Trophoblast cell (in vitro differentiated cells and primary cell): ENCODE results near the gene ICAM4.
A peak's percentile ranks its signal among the peaks of the same experiment; 100 is the strongest.

Source experiments
- DNase-seq, 2 donors: peaks; one replicate each; pipeline ENCODE4 v3.0.0-alpha.2; 2016
- H2AFZ ChIP-seq: 2 replicates; pipeline ENCODE4 v1.6.1; 2013; ENCODE audit warnings: low read length, moderate library complexity, mild to moderate bottlenecking; ENCODE audit not compliant: insufficient read depth, poor library complexity
- H2AK5ac ChIP-seq: 2 replicates; pipeline ENCODE4 v1.6.1; 2013; ENCODE audit warnings: mild to moderate bottlenecking, low read length
- H2BK120ac ChIP-seq: 2 replicates; pipeline ENCODE4 v1.6.1; 2013; ENCODE audit warnings: low read length, mild to moderate bottlenecking, moderate library complexity; ENCODE audit not compliant: insufficient read depth, poor library complexity
- H2BK12ac ChIP-seq: 2 replicates; pipeline ENCODE4 v1.6.1; 2013; ENCODE audit warnings: mild to moderate bottlenecking, low read length, moderate library complexity
- H2BK5ac ChIP-seq: 2 replicates; pipeline ENCODE4 v1.6.1; 2013; ENCODE audit warnings: low read length, low read depth, moderate library complexity, mild to moderate bottlenecking; ENCODE audit not compliant: poor library complexity
- H3K14ac ChIP-seq: 2 replicates; pipeline ENCODE4 v1.6.1; 2013; ENCODE audit warnings: mild to moderate bottlenecking, low read length
- H3K18ac ChIP-seq: 2 replicates; pipeline ENCODE4 v1.6.1; 2013; ENCODE audit warnings: mild to moderate bottlenecking, low read length
- H3K23ac ChIP-seq: 2 replicates; pipeline ENCODE4 v1.6.1; 2013; ENCODE audit warnings: low read length
- H3K27ac ChIP-seq: 2 replicates; pipeline ENCODE4 v1.5.1; 2013; ENCODE audit warnings: low read depth, mild to moderate bottlenecking, inconsistent platforms, low read length, moderate library complexity
- H3K27me3 ChIP-seq: 2 replicates; pipeline ENCODE4 v1.6.1; 2013; ENCODE audit warnings: inconsistent platforms, mild to moderate bottlenecking, low read length, moderate library complexity; ENCODE audit not compliant: insufficient read depth
- H3K36me3 ChIP-seq, 2 experiments: 1 replicate in 1 of 2; 2 replicates in 1 of 2; pipeline ENCODE4 v1.6.1; 2013; ENCODE audit warnings: low read length in 2 of 2, mild to moderate bottlenecking in 2 of 2, moderate library complexity in 1 of 2; ENCODE audit not compliant: insufficient read depth in 2 of 2, control insufficient read depth in 1 of 2
- H3K4ac ChIP-seq: 2 replicates; pipeline ENCODE4 v1.6.1; 2013; ENCODE audit warnings: low read depth, mild to moderate bottlenecking, low read length, moderate library complexity
- H3K4me1 ChIP-seq, 2 experiments: 1 replicate in 1 of 2; 2 replicates in 1 of 2; pipeline ENCODE4 v1.6.1; 2013; ENCODE audit warnings: low read length in 2 of 2, mild to moderate bottlenecking in 2 of 2, moderate library complexity in 1 of 2; ENCODE audit not compliant: insufficient read depth in 2 of 2, control insufficient read depth in 1 of 2
- H3K4me2 ChIP-seq: 2 replicates; pipeline ENCODE4 v1.6.1; 2013; ENCODE audit warnings: inconsistent platforms, mild to moderate bottlenecking, low read length, moderate library complexity
- H3K4me3 ChIP-seq: 2 replicates; pipeline ENCODE4 v1.5.1; 2013; ENCODE audit warnings: mild to moderate bottlenecking, low read depth, low read length, inconsistent platforms
- H3K79me1 ChIP-seq: one replicate; pipeline ENCODE4 v1.6.1; 2013; ENCODE audit warnings: low read length
- H3K79me2 ChIP-seq: 2 replicates; pipeline ENCODE4 v1.6.1; 2013; ENCODE audit warnings: low read length, mild to moderate bottlenecking; ENCODE audit not compliant: control insufficient read depth, insufficient read depth, poor library complexity
- H3K9ac ChIP-seq: 2 replicates; pipeline ENCODE4 v1.6.1; 2013; ENCODE audit warnings: mild to moderate bottlenecking, low read length
- H3K9me3 ChIP-seq: 2 replicates; pipeline ENCODE4 v1.6.1; 2013; ENCODE audit warnings: low read depth, mild to moderate bottlenecking, control low read depth, inconsistent platforms, low read length; ENCODE audit not compliant: insufficient read depth
- H4K12ac ChIP-seq: 2 replicates; pipeline ENCODE4 v1.6.1; 2013; ENCODE audit warnings: low read depth, mild to moderate bottlenecking, low read length, moderate library complexity
- H4K8ac ChIP-seq: 2 replicates; pipeline ENCODE4 v1.6.1; 2013; ENCODE audit warnings: low read depth, mild to moderate bottlenecking, low read length, moderate library complexity
- H4K91ac ChIP-seq: one replicate; pipeline ENCODE4 v1.6.1; 2013; ENCODE audit warnings: low read depth, mild to moderate bottlenecking, low read length, moderate library complexity
- WGBS: extraction: QIAGEN DNeasy Blood & Tissue Kit; methylation state at CpG from one replicate; pipeline ENCODE4 v1.1.7; 2013; ENCODE audit warnings: missing lambda C conversion rate; ENCODE audit not compliant: insufficient read length, insufficient coverage; ENCODE audit errors: extremely low coverage; 5-methylcytosine and 5-hydroxymethylcytosine counted together

The ICAM4 gene

DNA sequence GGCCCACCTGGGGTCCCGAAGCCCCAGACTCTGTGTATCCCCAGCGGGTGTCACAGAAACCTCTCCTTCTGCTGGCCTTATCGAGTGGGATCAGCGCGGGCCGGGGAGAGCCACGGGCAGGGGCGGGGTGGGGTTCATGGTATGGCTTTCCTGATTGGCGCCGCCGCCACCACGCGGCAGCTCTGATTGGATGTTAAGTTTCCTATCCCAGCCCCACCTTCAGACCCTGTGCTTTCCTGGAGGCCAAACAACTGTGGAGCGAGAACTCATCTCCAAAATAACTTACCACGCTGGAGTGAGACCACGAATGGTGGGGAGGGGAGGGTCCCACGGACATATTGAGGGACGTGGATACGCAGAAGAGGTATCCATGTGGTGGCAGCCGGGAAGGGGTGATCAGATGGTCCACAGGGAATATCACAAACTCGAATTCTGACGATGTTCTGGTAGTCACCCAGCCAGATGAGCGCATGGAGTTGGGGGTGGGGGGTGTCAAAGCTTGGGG lies 2.0 kb downstream of the ICAM4 start:
- no peak overlapping the region for H2BK120ac ChIP-seq
- no peak overlapping the region for H2BK5ac ChIP-seq
- no peak overlapping the region for H4K91ac ChIP-seq
- WGBS: no CpG with 5 or more reads among the region's 23 CpGs
- no peak overlapping the region for H2BK12ac ChIP-seq
- H3K4me1 ChIP-seq: peaks cover 17 to 24% of the 10 kb centered on the region in 2 experiments
- DNase-seq: peak in 1 of 2 donors; percentile 39
- H3K14ac ChIP-seq: no peak overlapping the region
- peak overlapping the region; percentile 46 for H3K4me2 ChIP-seq
- H3K9ac ChIP-seq: no peak overlapping the region
- H3K79me1 ChIP-seq: no peaks in the 10 kb centered on the region
- H2AFZ ChIP-seq: peak overlapping the region; percentile 27
- peaks cover 0 to 2% of the 10 kb centered on the region in 2 experiments for H3K36me3 ChIP-seq
- H3K27ac ChIP-seq: no peak overlapping the region
- H3K4ac ChIP-seq: no peak overlapping the region
- H3K9me3 ChIP-seq: peaks cover 35% of the 10 kb centered on the region
- H4K8ac ChIP-seq: no peak overlapping the region
- H3K27me3 ChIP-seq: peaks cover 69% of the 10 kb centered on the region
- no peaks in the 10 kb centered on the region for H3K79me2 ChIP-seq
- no peak overlapping the region for H2AK5ac ChIP-seq
- no peak overlapping the region for H3K23ac ChIP-seq
- no peak overlapping the region for H4K12ac ChIP-seq
- no peak overlapping the region for H3K18ac ChIP-seq
- H3K4me3 ChIP-seq: no peak overlapping the region

DNA sequence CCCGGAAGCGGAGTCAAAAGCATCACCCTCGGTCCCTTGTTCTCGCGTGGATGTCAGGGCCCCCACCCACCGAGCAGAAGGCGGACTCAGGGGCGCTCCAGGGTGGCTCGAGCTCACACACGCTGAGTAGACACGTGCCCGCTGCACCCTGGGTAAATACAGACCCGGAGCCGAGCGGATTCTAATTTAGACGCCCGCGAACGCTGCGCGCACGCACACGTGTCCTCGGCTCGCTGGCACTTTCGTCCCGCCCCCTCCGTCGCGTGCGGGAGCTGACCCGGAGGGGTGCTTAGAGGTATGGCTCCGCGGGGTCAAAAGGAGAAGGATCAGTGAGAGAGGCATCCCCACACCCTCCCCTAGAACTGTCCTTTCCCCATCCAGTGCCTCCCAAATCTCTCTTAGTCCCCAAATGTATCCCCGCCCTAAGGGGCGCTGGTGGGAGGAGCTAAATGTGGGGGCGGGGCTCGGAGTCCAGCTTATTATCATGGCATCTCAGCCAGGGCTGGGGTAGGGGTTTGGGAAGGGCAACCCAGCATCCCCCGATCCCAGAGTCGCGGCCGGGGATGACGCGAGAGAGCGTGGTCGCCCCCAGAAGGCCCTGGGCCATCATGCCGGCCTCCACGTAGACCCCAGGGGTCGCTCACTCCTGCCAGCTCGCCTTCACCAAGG lies 2.5 kb downstream of the ICAM4 start:
- no peak overlapping the region for H3K4me3 ChIP-seq
- no peak overlapping the region for H3K4ac ChIP-seq
- no peak overlapping the region for H2AK5ac ChIP-seq
- H2BK120ac ChIP-seq: no peak overlapping the region
- no peak overlapping the region for H4K12ac ChIP-seq
- H3K18ac ChIP-seq: no peak overlapping the region
- H3K27ac ChIP-seq: no peak overlapping the region
- peaks cover 17 to 24% of the 10 kb centered on the region in 2 experiments for H3K4me1 ChIP-seq
- H3K9me3 ChIP-seq: peaks cover 40% of the 10 kb centered on the region
- no peak overlapping the region for H3K23ac ChIP-seq
- H3K36me3 ChIP-seq: peaks cover 0 to 2% of the 10 kb centered on the region in 2 experiments
- DNase-seq: peak in 1 of 2 donors; percentile 60
- H3K4me2 ChIP-seq: peak overlapping the region; percentile 46
- no CpG with 5 or more reads among the region's 50 CpGs for WGBS
- no peak overlapping the region for H3K9ac ChIP-seq
- no peak overlapping the region for H4K8ac ChIP-seq
- no peak overlapping the region for H2BK12ac ChIP-seq
- H3K14ac ChIP-seq: no peak overlapping the region
- peaks cover 75% of the 10 kb centered on the region for H3K27me3 ChIP-seq
- peak overlapping the region; percentile 27 for H2AFZ ChIP-seq
- no peak overlapping the region for H4K91ac ChIP-seq
- no peaks in the 10 kb centered on the region for H3K79me1 ChIP-seq
- no peak overlapping the region for H2BK5ac ChIP-seq
- no peaks in the 10 kb centered on the region for H3K79me2 ChIP-seq

DNA sequence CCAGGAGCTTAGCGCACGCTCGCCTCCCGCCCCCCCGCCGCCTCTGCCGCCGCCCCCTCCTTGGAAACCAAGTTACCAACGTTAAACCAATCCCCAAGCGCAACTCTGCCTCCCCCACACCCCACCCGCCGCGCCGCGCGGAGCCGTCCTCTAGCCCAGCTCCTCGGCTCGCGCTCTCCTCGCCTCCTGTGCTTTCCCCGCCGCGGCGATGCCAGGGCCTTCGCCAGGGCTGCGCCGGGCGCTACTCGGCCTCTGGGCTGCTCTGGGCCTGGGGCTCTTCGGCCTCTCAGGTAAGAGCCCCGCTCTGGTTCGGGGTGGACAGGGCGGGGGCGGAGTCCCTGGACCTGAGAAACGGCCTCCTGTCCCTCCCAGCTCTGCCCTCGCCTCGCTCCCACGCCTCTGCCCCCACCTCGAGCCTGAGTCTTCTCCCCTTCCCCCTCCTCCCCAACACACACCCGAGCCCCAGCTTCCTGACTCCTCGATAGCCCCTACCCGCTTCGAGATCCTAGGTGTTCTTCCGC lies 3.1 kb downstream of the ICAM4 start, which contains the start of gene ICAM5:
TSS of gene ICAM5 (plus strand) at position 117 of the 521 bp plus-strand sequence. CDS start at position 209, 92 bp downstream.
- H3K23ac ChIP-seq: no peak within 1 kb of the TSS
- peak in 1 of 2 donors; percentile 26 for DNase-seq
- H3K14ac ChIP-seq: no peak within 1 kb of the TSS
- no CpG with 5 or more reads among the region's 45 CpGs for WGBS
- H2BK12ac ChIP-seq: no peak within 1 kb of the TSS
- no peak within 1 kb of the TSS for H3K4ac ChIP-seq
- H3K9ac ChIP-seq: no peak within 1 kb of the TSS
- H4K91ac ChIP-seq: no peak within 1 kb of the TSS
- no peak within 1 kb of the TSS for H2BK5ac ChIP-seq
- peaks cover 43% of the 10 kb centered on the region for H3K9me3 ChIP-seq
- no peak within 1 kb of the TSS for H3K4me3 ChIP-seq
- H3K27me3 ChIP-seq: peaks cover 81% of the 10 kb centered on the region
- H3K79me1 ChIP-seq: no peaks in the 10 kb centered on the region
- peak within 1 kb of the TSS; percentile 46 for H3K4me2 ChIP-seq
- peaks cover 17 to 24% of the 10 kb centered on the region in 2 experiments for H3K4me1 ChIP-seq
- no peak within 1 kb of the TSS for H3K27ac ChIP-seq
- no peak within 1 kb of the TSS for H4K12ac ChIP-seq
- H2BK120ac ChIP-seq: no peak within 1 kb of the TSS
- no peaks in the 10 kb centered on the region for H3K79me2 ChIP-seq
- peak within 1 kb of the TSS; percentile 27 for H2AFZ ChIP-seq
- H2AK5ac ChIP-seq: no peak within 1 kb of the TSS
- no peak within 1 kb of the TSS for H3K18ac ChIP-seq
- peaks cover 0 to 2% of the 10 kb centered on the region in 2 experiments for H3K36me3 ChIP-seq
- H4K8ac ChIP-seq: no peak within 1 kb of the TSS

DNA sequence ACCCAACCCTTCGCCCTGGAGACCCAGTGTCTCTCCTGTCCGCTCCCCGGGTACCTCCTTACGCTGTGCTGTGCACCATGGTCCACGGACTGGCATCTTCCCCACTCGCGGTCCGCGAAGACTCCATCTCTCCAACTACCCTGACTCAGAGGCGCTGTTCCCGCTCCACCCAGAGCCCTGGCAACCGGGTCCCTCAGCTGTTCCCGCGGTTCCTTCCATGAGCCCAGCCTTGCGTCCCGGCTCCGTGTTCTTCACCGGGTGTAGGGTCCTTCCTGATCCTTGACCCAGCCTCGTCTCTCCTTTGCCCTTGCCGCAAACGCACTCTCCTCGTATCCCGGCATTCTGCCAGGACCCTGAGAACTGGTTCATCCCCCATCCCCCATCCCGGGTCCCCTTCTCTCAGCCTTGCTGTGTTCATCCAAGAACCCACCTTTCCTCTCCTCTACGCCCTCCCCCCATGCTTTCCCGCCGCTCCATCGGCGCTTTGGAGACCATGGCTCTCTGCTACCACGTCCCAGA lies 3.7 kb downstream of the ICAM4 start:
- no CpG with 5 or more reads among the region's 30 CpGs for WGBS
- Histone ChIP-seq H3K4me1 (peaks cover 17 to 28% of the 10 kb centered on the region in 2 experiments), H2BK5ac (no peak overlapping the region), H4K8ac (no peak overlapping the region), H2AK5ac (no peak overlapping the region), H3K27me3 (peaks cover 86% of the 10 kb centered on the region), H3K4me3 (no peak overlapping the region), H3K18ac (no peak overlapping the region), H2BK12ac (no peak overlapping the region), H4K91ac (no peak overlapping the region), H3K4me2 (no peak overlapping the region), H3K4ac (no peak overlapping the region), H3K79me1 (no peaks in the 10 kb centered on the region), H3K79me2 (no peaks in the 10 kb centered on the region), H3K27ac (no peak overlapping the region), H3K23ac (no peak overlapping the region), H3K14ac (no peak overlapping the region), H4K12ac (no peak overlapping the region), H2AFZ (no peak overlapping the region), H3K9me3 (peaks cover 47% of the 10 kb centered on the region), H3K36me3 (no peaks in the 10 kb centered on the region), H3K9ac (no peak overlapping the region), H2BK120ac (no peak overlapping the region)
- no peak for DNase-seq
